ENCODE measurements around the gene PRDX2.

GRCh38 chr19:12792051-12792852 is 9.3 kb downstream of the PRDX2 start:
- TF ChIP-seq CTCF (IDR thresholded peaks at IDR 0.05) (no peak), ZFX (IDR thresholded peaks at IDR 0.05; ENCODE audit: borderline replicate concordance) (no peak)
